ENCODE results near the gene DOCK4.

Gene DOCK4

DNA sequence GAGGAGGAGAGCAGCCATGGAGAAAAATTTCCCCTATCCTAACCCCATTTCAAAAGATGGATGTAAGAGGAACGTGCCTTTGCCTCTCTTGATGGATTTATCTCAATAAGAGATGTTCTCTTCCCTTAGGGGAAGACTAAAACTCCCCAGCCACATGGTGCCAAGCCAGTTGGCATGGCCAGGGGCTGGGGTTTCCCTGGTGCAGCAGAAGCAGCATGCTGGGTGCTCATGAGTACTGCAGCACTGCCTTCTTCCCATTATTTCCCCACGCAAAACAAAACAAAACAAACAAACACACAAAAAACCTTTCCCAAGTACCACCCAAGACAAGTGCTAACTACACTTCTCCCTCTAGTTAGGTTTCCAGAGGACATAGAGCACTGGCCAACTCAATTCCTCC is 97.2 kb downstream of the DOCK4 start:
- TF ChIP-seq, protein P1, sequence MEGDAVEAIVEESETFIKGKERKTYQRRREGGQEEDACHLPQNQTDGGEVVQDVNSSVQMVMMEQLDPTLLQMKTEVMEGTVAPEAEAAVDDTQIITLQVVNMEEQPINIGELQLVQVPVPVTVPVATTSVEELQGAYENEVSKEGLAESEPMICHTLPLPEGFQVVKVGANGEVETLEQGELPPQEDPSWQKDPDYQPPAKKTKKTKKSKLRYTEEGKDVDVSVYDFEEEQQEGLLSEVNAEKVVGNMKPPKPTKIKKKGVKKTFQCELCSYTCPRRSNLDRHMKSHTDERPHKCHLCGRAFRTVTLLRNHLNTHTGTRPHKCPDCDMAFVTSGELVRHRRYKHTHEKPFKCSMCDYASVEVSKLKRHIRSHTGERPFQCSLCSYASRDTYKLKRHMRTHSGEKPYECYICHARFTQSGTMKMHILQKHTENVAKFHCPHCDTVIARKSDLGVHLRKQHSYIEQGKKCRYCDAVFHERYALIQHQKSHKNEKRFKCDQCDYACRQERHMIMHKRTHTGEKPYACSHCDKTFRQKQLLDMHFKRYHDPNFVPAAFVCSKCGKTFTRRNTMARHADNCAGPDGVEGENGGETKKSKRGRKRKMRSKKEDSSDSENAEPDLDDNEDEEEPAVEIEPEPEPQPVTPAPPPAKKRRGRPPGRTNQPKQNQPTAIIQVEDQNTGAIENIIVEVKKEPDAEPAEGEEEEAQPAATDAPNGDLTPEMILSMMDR (IDR thresholded peaks at IDR 0.05; ENCODE audit: insufficient read depth, low read length, poor library complexity, severe bottlenecking) = no peak
- no peak for TF ChIP-seq EZH2phosphoT487 (conservative IDR thresholded peaks at IDR 0.05; ENCODE audit: low read length)
- H3K79me2 ChIP-seq (ENCODE audit: insufficient read depth, low read length) = no peaks in the 10 kb centered on the region
- H3K9me2 ChIP-seq (replicated peaks; ENCODE audit: insufficient read depth, low read length) = no peaks in the 10 kb centered on the region
- no peaks in the 10 kb centered on the region for H4K20me1 ChIP-seq (ENCODE audit: low read depth, low read length)
- H3K27me3 ChIP-seq (ENCODE audit: low read length) = no peaks in the 10 kb centered on the region
- no peaks in the 10 kb centered on the region for H3K9me3 ChIP-seq (ENCODE audit: insufficient read depth, low read length)
- H2AFZ ChIP-seq (ENCODE audit: low read depth, low read length, severe bottlenecking) = no peak overlapping the region
- H3F3A ChIP-seq (ENCODE audit: insufficient read depth) = no peaks in the 10 kb centered on the region
- H3K9ac ChIP-seq (ENCODE audit: low read length) = no peak overlapping the region
- no peaks in the 10 kb centered on the region for H3K36me3 ChIP-seq (ENCODE audit: low read length)
- no peak overlapping the region for H3K4me3 ChIP-seq (ENCODE audit: insufficient read depth, low read length, poor library complexity, severe bottlenecking)
- H3K4me2 ChIP-seq (ENCODE audit: low read depth, low read length, poor library complexity, severe bottlenecking) = no peak overlapping the region
- H3K27ac ChIP-seq (ENCODE audit: low read depth, low read length) = no peak overlapping the region

DNA sequence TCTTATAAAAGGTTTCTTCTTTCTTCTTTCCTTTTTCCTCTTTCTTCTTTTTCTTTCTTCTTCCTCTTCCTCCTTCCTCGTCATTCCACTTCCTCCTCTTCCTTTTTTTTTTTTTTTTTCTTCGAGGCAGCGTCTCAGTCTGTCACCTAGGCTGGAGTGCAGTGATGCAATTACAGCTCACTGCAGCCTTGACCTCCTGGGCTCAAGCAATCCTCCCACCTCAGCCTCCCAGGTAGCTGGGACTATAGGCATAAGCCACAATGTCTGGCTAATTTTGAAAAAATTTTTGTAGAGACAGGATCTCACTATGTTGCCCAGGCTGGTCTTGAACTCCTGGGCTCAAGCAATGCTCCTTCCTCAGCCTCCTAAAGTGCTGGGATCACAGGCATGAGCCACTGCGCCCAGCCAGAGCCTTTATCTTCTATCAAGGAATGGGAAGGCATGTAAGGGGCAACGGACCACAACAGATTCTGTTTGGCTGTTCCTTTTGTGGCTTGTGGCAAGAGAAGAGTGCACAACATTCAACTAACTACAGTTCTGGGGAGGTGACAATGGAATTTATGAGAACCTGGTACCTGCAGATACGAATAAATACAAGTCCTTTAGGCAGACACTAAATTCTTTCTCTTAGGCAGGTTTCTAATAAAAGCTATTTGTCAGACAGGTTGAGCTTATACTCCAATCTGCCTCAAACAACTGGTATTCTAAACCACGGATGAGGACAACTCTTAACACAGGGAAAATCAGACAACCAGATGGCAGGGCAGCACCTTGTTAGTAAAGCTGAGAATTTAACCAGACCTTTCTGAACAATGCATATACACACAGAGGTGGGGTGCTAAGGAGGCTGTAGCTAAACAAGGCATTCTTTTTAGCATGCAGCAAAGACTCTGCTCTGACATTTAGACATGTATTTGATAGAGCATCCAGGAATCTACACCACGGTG is 100.3 kb downstream of the DOCK4 start:
- Histone ChIP-seq H3K9ac (ENCODE audit: low read length) (no peak overlapping the region), H3K9me2 (replicated peaks; ENCODE audit: insufficient read depth, low read length) (no peaks in the 10 kb centered on the region), H3K4me3 (ENCODE audit: insufficient read depth, low read length, poor library complexity, severe bottlenecking) (no peak overlapping the region), H3K9me3 (ENCODE audit: insufficient read depth, low read length) (no peaks in the 10 kb centered on the region), H3K27me3 (ENCODE audit: low read length) (no peaks in the 10 kb centered on the region), H3F3A (ENCODE audit: insufficient read depth) (no peaks in the 10 kb centered on the region), H3K27ac (ENCODE audit: low read depth, low read length) (no peak overlapping the region), H3K36me3 (ENCODE audit: low read length) (no peaks in the 10 kb centered on the region), H3K79me2 (ENCODE audit: insufficient read depth, low read length) (no peaks in the 10 kb centered on the region), H4K20me1 (ENCODE audit: low read depth, low read length) (no peaks in the 10 kb centered on the region), H3K4me2 (ENCODE audit: low read depth, low read length, poor library complexity, severe bottlenecking) (no peak overlapping the region), H2AFZ (ENCODE audit: low read depth, low read length, severe bottlenecking) (no peak overlapping the region)
- TF ChIP-seq, protein P1 (IDR thresholded peaks at IDR 0.05; ENCODE audit: insufficient read depth, low read length, poor library complexity, severe bottlenecking) = no peak
- no peak for TF ChIP-seq EZH2phosphoT487 (conservative IDR thresholded peaks at IDR 0.05; ENCODE audit: low read length)

DNA sequence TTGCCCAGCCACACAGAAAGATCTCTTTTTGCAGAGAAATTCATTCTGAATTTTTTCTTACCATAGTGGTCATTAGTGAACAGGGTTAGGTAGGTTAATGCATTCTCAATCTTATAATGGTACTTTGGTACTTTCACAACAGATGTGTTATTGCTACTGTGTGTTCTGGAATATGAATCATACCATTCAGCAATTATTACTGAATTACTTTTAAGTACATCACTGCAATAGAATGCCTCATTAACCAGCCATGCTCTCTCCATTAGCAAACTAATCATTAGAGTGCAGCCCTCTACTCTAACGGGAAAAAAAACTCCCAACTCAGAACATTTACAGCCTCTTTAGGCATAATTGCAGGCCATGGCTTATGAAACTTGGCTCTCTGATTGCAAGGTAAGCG is 102.1 kb downstream of the DOCK4 start:
- Histone ChIP-seq H3K4me2 (ENCODE audit: low read depth, low read length, poor library complexity, severe bottlenecking) (no peak overlapping the region), H3K27me3 (ENCODE audit: low read length) (no peaks in the 10 kb centered on the region), H3K9ac (ENCODE audit: low read length) (no peak overlapping the region), H3F3A (ENCODE audit: insufficient read depth) (no peaks in the 10 kb centered on the region), H3K79me2 (ENCODE audit: insufficient read depth, low read length) (no peaks in the 10 kb centered on the region), H3K4me3 (ENCODE audit: insufficient read depth, low read length, poor library complexity, severe bottlenecking) (no peak overlapping the region), H2AFZ (ENCODE audit: low read depth, low read length, severe bottlenecking) (no peak overlapping the region), H3K27ac (ENCODE audit: low read depth, low read length) (no peak overlapping the region), H3K36me3 (ENCODE audit: low read length) (no peaks in the 10 kb centered on the region), H3K9me2 (replicated peaks; ENCODE audit: insufficient read depth, low read length) (no peaks in the 10 kb centered on the region), H4K20me1 (ENCODE audit: low read depth, low read length) (no peaks in the 10 kb centered on the region), H3K9me3 (ENCODE audit: insufficient read depth, low read length) (no peaks in the 10 kb centered on the region)
- TF ChIP-seq, protein P1 (IDR thresholded peaks at IDR 0.05; ENCODE audit: insufficient read depth, low read length, poor library complexity, severe bottlenecking) = no peak
- TF ChIP-seq EZH2phosphoT487 (conservative IDR thresholded peaks at IDR 0.05; ENCODE audit: low read length) = no peak
